Activated naive CD4-positive, alpha-beta T cell treated with anti-CD3 and anti-CD28 coated beads, Interleukin-2, amount 50 U/mL, for 24 hours (primary cell): Measurements from ENCODE around the gene CERS3.
"Not testable (repeated sequence)": the region's sequence is repeated elsewhere in the genome, so short reads cannot be mapped to it uniquely, and the experiment has no call there.

ENCODE experiments used
- H3K27ac Mint-ChIP-seq: one replicate; pipeline ENCODE4 v1.8.0; 2021; ENCODE audit warnings: mild to moderate bottlenecking, mixed read lengths
- H3K27me3 Mint-ChIP-seq: one replicate; pipeline ENCODE4 v1.8.0; 2021; ENCODE audit warnings: mixed read lengths
- H3K36me3 Mint-ChIP-seq: one replicate; pipeline ENCODE4 v1.8.0; 2021; ENCODE audit warnings: mixed read lengths
- H3K4me1 Mint-ChIP-seq: one replicate; pipeline ENCODE4 v1.8.0; 2021; ENCODE audit warnings: mixed read lengths
- H3K4me3 Mint-ChIP-seq: one replicate; pipeline ENCODE4 v1.8.0; 2021; ENCODE audit warnings: mild to moderate bottlenecking, mixed read lengths
- H3K9me3 Mint-ChIP-seq: one replicate; pipeline ENCODE4 v1.8.0; 2021; ENCODE audit warnings: mixed read lengths

The CERS3 gene

DNA sequence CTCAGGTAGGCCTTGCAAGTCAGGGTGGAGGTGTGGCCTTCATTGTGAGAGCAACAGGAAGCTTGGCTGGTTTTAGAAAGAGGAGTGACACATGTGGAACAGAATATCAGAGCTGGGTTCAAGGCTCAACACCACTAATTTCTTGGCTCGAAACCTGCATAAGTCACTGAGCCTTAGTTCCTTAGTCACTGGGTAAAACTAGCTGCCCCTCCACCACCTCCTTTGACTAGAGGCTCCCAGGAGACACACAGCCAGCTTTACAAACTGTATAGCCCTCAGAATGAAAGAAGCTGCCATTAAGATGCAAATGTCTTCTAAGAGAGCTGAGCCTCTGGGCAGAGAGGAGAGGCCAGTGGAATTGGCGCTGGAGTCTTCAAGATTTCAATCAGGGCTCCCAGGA is 67.7 kb downstream of the CERS3 start:
- Mint-ChIP-seq H3K4me1 (peaks cover 28% of the 10 kb centered on the region), H3K27me3 (no peaks in the 10 kb centered on the region), H3K36me3 (peaks cover 7% of the 10 kb centered on the region), H3K9me3 (no peaks in the 10 kb centered on the region), H3K27ac (no peak overlapping the region), H3K4me3 (no peak overlapping the region)

DNA sequence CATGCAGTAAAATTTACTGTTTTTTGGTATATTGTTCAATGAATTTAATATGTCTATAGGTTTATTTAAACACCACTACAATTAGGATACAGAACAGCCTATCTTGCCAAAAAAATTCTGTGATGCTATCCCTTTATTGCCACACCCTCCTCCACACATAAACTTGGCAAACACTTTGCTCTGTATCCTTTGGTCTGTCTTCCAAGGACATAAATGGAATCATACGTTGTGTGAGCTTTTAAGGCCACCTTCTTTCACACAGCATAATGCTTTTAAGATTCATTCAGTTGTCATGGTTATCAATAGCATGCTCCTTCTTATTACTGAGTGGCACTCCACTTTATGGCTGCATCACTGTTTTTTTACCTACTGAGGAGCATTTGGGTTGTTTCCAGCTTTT is 71.5 kb downstream of the CERS3 start:
- Mint-ChIP-seq H3K27me3 (no peaks in the 10 kb centered on the region), H3K9me3 (no peaks in the 10 kb centered on the region), H3K4me3 (no peak overlapping the region), H3K27ac (no peak overlapping the region), H3K4me1 (peaks cover 7% of the 10 kb centered on the region), H3K36me3 (peaks cover 6% of the 10 kb centered on the region)

DNA sequence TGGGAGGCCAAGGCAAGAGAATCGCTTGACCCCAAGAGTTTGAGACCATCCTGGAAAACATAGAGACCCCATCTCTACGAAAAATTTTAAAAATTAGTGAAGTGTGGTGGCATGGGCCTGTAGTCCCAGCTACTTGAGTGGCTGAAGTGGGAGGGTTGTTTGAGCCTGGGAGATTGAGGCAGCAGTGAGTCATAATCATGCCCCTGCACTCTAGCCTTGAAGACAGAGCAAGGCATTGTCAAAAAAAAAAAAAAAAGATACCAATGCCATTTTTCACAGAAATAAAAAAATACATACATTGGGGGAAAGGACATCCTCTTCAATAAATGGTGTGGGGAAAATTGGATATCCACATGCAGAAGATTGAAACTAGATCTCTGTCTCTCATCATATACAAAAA is 74.6 kb downstream of the CERS3 start:
- H3K27ac Mint-ChIP-seq, result no peak overlapping the region
- H3K36me3 Mint-ChIP-seq, result peaks cover 16% of the 10 kb centered on the region
- peaks cover 6% of the 10 kb centered on the region for H3K9me3 Mint-ChIP-seq
- no peaks in the 10 kb centered on the region for H3K4me1 Mint-ChIP-seq
- no peaks in the 10 kb centered on the region for H3K27me3 Mint-ChIP-seq
- no peak overlapping the region for H3K4me3 Mint-ChIP-seq

DNA sequence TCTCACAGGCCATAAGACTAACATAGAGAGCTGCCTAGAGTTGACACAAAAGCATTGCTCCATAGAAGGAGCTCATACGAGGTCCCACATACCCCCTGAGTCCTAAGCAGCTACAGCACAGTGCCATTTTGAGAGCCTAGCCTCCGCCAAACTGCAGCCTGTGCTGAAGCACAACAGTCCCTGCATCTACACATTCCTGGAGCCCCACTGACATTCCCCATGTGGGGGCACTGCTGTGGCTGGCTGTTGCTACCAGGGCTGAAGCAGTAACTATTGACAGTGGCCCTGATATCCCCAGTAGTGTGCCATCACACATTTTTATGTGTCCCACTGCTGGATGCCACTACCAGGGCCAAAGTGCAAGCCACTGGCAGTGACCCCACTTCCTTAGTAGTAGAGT is 80.3 kb downstream of the CERS3 start:
- no peak overlapping the region for H3K27ac Mint-ChIP-seq
- no peaks in the 10 kb centered on the region for H3K27me3 Mint-ChIP-seq
- H3K9me3 Mint-ChIP-seq, result peaks cover 6% of the 10 kb centered on the region
- H3K36me3 Mint-ChIP-seq, result peaks cover 12% of the 10 kb centered on the region
- H3K4me1 Mint-ChIP-seq, result no peaks in the 10 kb centered on the region
- no peak overlapping the region for H3K4me3 Mint-ChIP-seq

DNA sequence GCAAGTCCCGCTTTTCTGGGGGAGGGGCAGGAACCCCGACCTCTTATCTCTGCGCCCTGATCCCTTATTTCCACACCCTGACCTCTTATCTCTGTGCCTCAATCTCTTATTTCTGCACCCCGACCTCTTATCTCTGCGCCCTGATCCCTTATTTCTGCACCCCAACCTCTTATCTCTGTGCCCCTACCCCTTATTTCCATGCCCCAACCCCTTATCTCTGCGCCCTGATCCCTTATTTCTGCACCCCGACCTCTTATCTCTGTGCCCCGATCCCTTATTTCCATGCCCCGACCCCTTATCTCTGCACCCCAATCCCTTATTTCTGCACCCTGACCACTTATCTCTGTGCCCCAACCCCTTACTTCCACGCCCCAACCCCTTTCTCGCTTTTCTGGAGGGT is 87.7 kb downstream of the CERS3 start:
- not testable (repeated sequence) for H3K36me3 Mint-ChIP-seq, H3K27me3 Mint-ChIP-seq, H3K4me1 Mint-ChIP-seq, H3K9me3 Mint-ChIP-seq, H3K4me3 Mint-ChIP-seq, H3K27ac Mint-ChIP-seq

DNA sequence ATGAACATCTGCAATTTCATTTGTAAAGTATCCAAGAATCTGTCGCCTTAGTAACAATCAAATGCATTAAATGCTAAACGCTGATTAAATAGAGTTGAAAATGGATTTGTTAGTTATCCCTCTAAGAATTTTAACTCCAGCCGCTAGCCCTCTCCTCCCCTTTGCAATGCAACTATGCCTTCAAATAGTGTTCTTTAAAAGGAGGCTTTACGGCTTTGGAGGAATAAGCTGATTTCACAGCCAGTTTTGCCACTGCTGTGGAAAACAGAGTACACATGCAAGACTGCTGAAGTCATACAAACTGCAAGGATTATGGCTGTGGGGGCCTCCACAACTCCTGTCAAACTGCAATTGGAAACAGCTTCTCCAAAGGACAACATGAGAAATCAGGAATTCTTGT is 89.2 kb downstream of the CERS3 start:
- H3K4me3 Mint-ChIP-seq, result no peak overlapping the region
- H3K27me3 Mint-ChIP-seq, result no peaks in the 10 kb centered on the region
- H3K27ac Mint-ChIP-seq, result no peak overlapping the region
- H3K36me3 Mint-ChIP-seq, result peaks cover 2% of the 10 kb centered on the region
- H3K9me3 Mint-ChIP-seq, result no peaks in the 10 kb centered on the region
- H3K4me1 Mint-ChIP-seq, result peaks cover 5% of the 10 kb centered on the region

DNA sequence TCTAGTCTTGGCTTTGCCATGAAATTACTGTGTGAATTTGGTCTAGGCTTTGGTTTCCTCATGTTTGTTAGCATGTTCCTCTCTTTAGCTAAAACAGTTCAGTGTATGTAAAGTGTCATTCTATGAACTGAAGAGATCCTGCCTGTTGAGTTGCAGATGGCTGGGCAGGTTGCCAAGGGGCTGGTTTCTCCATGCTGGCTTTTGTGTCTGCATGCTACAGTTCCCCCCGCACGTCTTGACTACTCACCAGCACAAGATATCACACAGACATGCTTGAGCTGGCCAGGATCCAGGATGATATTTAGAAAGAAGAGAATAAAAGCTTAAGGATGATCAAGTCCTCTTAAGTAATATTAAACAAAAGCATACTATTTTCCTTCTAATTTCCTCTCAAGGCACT is 90.2 kb downstream of the CERS3 start:
- H3K9me3 Mint-ChIP-seq, result no peaks in the 10 kb centered on the region
- H3K4me1 Mint-ChIP-seq, result peaks cover 5% of the 10 kb centered on the region
- H3K27me3 Mint-ChIP-seq, result no peaks in the 10 kb centered on the region
- peaks cover 2% of the 10 kb centered on the region for H3K36me3 Mint-ChIP-seq
- no peak overlapping the region for H3K4me3 Mint-ChIP-seq
- no peak overlapping the region for H3K27ac Mint-ChIP-seq

DNA sequence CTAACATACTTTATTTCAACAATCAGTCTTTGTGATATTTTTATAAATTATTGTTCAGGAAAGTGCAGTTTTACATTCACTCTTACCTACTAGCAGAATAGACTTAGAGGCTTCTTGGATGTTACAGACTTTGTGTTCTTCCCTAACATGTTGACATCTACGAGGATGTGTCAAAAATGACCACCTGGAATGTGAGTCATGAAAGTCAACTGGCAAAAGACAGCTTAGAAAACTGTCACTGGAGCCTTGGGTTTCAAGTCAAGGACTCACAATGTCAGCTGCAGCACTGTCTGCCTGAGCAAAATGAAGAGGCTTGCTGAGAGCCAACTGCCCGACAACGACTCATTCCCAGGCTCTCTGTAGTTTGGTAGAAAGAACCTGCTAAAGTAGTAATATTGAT is 91.5 kb downstream of the CERS3 start:
- no peak overlapping the region for H3K4me3 Mint-ChIP-seq
- peaks cover 2% of the 10 kb centered on the region for H3K36me3 Mint-ChIP-seq
- H3K27me3 Mint-ChIP-seq, result no peaks in the 10 kb centered on the region
- peaks cover 5% of the 10 kb centered on the region for H3K4me1 Mint-ChIP-seq
- H3K27ac Mint-ChIP-seq, result no peak overlapping the region
- no peaks in the 10 kb centered on the region for H3K9me3 Mint-ChIP-seq

DNA sequence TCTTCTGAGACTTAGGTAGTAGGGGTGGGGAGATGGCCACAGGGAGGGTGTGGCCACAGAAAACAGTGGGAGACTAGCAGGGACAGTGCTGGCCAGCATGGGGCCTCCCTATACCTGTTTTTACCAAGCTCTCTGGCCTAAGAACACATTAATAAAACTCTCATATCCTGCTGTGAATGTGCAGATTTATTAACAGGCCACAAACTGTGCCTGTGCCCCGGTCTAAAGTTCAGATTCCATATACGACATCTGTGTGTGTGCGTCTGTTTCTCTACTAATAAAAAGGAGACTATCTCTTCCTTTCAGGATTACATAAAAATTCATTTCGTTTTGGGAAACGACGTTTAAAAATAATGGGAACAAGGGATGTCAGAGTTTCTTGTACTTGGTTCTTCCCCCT is 94.2 kb downstream of the CERS3 start:
- H3K4me1 Mint-ChIP-seq, result peaks cover 5% of the 10 kb centered on the region
- H3K9me3 Mint-ChIP-seq, result no peaks in the 10 kb centered on the region
- H3K36me3 Mint-ChIP-seq, result peaks cover 2% of the 10 kb centered on the region
- no peak overlapping the region for H3K4me3 Mint-ChIP-seq
- no peaks in the 10 kb centered on the region for H3K27me3 Mint-ChIP-seq
- H3K27ac Mint-ChIP-seq, result no peak overlapping the region

DNA sequence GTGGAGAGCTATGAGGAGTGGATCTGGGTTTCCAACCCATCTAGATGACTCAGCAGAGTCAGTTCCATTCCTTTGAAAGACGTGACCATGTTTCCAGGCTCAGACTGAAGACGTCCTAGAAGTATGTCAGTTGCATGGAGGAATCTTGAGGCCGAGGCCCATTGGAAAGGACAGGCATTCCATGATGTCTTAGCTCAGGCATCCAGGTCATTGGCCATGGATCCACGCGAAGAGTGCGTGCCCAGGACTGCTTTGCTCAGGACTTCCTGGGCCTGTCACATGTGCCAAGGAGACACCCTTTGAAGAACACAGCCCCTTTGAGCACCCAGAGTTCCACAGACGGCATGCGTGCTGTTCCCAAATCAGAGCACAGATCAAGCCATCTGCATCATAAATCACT is 94.7 kb downstream of the CERS3 start:
- Mint-ChIP-seq H3K27me3 (no peaks in the 10 kb centered on the region), H3K36me3 (peaks cover 2% of the 10 kb centered on the region), H3K4me1 (peaks cover 5% of the 10 kb centered on the region), H3K27ac (no peak overlapping the region), H3K9me3 (no peaks in the 10 kb centered on the region), H3K4me3 (no peak overlapping the region)

DNA sequence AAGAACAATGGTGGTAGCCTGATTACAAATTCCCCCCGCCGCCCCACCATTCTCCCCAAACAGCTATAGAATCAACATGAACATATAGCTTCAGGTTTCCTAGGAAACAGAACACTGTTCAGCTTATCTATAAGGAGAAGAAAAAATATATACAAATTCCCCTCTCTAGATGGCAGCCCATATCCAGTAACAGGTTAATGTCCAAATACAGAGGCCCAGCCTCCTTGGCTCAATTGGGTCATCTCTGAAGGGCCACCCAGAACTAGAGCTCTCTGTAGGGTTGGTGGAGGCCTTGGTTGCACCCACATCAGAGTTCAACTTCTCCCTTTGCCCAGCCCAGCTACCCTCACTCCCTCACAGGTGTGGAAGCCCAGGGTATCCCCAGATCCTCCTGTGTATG is 95.4 kb downstream of the CERS3 start:
- H3K4me3 Mint-ChIP-seq, result no peak overlapping the region
- no peaks in the 10 kb centered on the region for H3K9me3 Mint-ChIP-seq
- no peak overlapping the region for H3K27ac Mint-ChIP-seq
- H3K4me1 Mint-ChIP-seq, result no peaks in the 10 kb centered on the region
- H3K27me3 Mint-ChIP-seq, result no peaks in the 10 kb centered on the region
- H3K36me3 Mint-ChIP-seq, result peaks cover 2% of the 10 kb centered on the region

DNA sequence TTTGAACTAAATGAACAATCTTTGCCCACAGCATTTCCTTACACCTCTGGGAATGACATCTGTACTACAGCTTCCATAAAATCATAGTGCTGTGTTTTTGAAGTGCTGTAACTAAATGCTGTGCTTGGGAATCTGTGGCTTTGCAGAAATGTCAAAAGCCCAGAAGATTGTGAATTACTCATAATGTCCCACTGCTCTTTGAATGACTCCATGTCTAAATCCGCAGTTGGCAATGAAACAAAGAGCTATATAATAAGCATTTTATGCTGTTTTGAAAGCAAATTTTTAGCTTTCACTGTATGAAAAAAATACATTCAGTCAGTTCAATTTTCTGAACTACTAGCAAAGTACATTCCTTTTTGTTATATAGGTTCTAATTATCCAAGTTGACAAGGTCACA is 98.3 kb downstream of the CERS3 start:
- Mint-ChIP-seq H3K27me3 (no peaks in the 10 kb centered on the region), H3K9me3 (no peaks in the 10 kb centered on the region), H3K36me3 (peaks cover 3% of the 10 kb centered on the region), H3K4me3 (no peak overlapping the region), H3K27ac (no peak overlapping the region), H3K4me1 (no peaks in the 10 kb centered on the region)

DNA sequence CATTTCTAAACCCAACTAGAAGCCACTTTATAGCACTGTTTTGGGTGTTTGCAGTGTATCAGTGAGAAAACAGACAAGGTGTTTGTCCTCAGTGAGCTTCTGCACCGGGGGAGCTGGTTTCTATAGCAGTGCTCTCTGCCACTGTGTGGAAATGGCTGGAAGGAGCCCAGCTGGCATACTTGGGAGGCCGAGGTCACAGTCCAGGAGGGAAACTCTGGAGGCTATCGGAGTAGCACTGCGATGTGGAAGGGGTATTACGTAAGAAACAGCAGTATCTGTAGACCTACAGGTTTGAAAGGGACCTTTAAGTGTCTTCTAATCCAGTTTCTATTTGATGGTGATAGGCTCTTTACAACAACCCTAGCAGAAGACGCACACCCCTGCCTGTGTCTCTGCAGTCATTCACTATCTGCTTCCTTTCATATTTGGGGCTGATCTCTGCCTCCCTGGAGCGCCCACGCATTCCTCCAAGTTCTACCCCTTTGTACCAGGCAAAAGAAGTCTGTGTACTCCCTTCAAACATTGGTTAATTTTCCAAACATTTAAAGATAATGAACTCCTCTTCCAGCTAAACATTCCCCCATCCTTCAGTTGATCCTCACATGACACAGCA is 99.5 kb downstream of the CERS3 start:
- Mint-ChIP-seq H3K36me3 (peaks cover 8% of the 10 kb centered on the region), H3K27me3 (no peaks in the 10 kb centered on the region), H3K27ac (no peak overlapping the region)

DNA sequence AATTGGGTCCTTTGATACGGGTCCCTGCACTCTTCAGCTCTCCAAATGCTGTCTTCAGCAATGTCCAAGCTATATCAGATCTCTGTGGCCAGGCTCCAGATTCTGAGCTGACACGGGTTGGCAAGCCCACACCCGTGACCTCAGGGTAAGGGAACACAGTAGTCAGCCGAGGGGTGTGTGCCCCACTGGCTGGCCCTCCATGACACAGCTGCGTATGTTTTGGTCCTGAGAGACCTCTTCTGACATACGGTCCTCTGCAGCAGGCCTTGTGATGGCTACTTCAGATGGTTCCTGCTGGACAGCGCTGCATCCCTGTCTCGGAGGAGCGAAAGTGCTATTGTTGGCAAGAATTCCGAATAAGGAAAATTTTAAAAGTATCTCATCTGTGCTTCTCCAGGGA is 101.8 kb downstream of the CERS3 start:
- H3K9me3 Mint-ChIP-seq, result peaks cover 8% of the 10 kb centered on the region
- no peak overlapping the region for H3K27ac Mint-ChIP-seq

More for the DNA sequence above, 99.5 kb downstream of the CERS3 start:
- Mint-ChIP-seq H3K9me3 (peaks cover 4% of the 10 kb centered on the region), H3K4me3 (no peak overlapping the region), H3K4me1 (no peaks in the 10 kb centered on the region)

DNA sequence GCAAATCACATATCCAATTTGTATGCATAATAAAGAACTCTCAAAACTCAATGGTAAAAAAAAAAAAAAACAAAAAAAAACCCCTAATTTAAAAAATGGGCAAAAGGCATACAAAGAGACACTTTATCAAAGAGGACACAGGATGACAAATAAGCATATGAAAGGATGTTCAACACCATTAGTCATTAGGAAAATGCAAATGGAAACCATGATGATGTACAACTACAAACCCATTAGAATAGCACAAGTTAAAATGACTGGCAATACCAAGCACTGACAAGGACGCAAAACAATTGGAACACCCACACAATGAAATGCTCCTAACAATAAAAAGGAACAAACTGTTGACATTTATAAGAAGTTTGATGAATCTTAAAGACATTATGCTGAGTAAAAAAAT is 123.6 kb downstream of the CERS3 start:
- Mint-ChIP-seq H3K4me3 (no peak overlapping the region), H3K4me1 (peaks cover 7% of the 10 kb centered on the region), H3K36me3 (peaks cover 20% of the 10 kb centered on the region), H3K9me3 (peaks cover 3% of the 10 kb centered on the region), H3K27ac (no peak overlapping the region), H3K27me3 (no peaks in the 10 kb centered on the region)

More for the DNA sequence above, 101.8 kb downstream of the CERS3 start:
- Mint-ChIP-seq H3K36me3 (peaks cover 9% of the 10 kb centered on the region), H3K27me3 (no peaks in the 10 kb centered on the region), H3K4me1 (no peaks in the 10 kb centered on the region), H3K4me3 (no peak overlapping the region)

DNA sequence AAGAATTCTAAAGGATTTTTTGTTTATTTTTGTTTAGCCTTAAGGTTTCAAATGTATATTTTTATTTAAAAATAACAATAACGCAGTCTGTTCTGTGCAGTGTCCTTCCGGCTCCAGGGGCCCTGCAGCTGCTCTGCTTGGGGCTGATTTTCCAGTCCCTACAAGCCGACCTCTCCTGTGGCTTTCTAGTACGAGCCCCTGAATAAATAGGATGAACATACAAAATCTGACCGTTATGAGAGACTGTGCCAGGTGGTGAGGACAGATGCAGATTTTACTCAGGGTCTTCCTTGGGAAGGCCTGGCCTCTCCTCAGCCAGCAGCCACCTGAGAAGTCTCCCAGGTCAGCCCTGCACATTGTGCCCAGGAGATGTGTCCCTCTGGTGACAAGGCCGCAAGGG is 127.8 kb downstream of the CERS3 start:
- Mint-ChIP-seq H3K27ac (no peak overlapping the region), H3K36me3 (peaks cover 13% of the 10 kb centered on the region), H3K4me3 (no peak overlapping the region), H3K4me1 (peaks cover 7% of the 10 kb centered on the region), H3K9me3 (no peaks in the 10 kb centered on the region), H3K27me3 (no peaks in the 10 kb centered on the region)

DNA sequence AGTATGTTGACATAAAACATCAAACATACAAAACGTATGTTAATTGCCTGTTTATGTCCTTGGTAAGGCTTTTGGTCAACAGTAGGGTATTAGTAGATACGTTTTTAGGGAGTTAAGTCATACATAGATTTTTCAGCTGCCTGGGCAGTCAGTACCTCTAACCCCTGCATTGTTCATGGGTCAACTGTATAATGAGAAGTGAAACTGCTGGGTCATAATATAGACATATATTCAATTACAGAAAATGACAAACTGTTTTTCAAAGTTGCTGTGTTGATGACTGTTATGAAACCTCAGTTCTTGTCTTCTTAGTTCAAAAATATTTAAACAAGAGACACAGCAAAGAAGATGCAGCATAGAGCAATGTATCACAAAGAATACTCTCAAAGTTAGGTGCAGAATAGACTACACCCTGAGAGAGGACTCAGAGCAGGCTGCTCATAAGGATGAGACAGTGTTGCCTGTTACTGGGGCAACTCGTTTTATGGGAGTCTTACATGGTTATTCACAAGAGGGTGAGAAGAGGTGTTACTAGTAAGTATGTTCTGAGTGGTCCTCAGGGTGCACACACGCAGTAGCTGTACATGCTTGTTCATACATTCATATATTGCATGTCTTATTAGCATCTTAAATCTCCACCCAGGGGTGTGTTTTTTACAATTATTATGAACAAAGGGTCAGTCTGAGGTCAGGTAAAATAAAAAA is 133.9 kb downstream of the CERS3 start:
- Mint-ChIP-seq H3K9me3 (no peaks in the 10 kb centered on the region), H3K27ac (no peak overlapping the region), H3K4me1 (no peaks in the 10 kb centered on the region), H3K4me3 (no peak overlapping the region), H3K27me3 (no peaks in the 10 kb centered on the region), H3K36me3 (no peaks in the 10 kb centered on the region)
